KOPT-K1 (cell line): ENCODE results near the gene GSTM1.
"Not testable (repeated sequence)": the region's sequence is repeated elsewhere in the genome, so short reads cannot be mapped to it uniquely, and the experiment has no call there.

Source experiments
- H3K27ac ChIP-seq: fragments of 200-600 bp; sonication (generic); 2 replicates; pipeline ENCODE4 v1.5.1; 2016; ENCODE audit warnings: antibody characterized with exemption, mild to moderate bottlenecking, low read depth, low read length; ENCODE audit not compliant: poor library complexity, severe bottlenecking
- H3K36me3 ChIP-seq: fragments of 200-600 bp; sonication (generic); 2 replicates; pipeline ENCODE4 v1.5.1; 2017; ENCODE audit warnings: antibody characterized with exemption, mild to moderate bottlenecking, low read length, moderate library complexity; ENCODE audit not compliant: insufficient read depth
- H3K9me3 ChIP-seq: fragments of 200-600 bp; sonication (generic); 2 replicates; pipeline ENCODE4 v1.5.1; 2017; ENCODE audit warnings: antibody characterized with exemption, low read length, mild to moderate bottlenecking; ENCODE audit not compliant: insufficient read depth, poor library complexity, severe bottlenecking

Gene GSTM1

DNA sequence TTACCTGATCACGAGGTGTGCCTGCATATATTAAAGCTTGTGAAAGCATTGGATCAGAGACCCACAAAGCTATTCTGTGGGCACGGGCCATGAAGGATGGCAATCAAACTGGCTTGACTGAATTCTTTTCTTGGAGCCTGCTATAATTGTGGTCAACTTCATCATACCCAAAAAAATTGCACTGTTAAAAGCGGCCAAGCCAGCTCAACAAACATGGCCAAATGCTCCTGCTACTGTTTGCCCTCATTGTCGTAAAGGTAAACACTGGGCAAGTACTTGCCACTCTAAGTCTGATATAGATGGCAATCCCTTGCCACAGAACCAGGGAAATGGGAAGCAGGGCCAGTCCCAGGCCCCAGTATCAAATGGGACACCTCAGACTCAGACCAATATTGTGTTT is 17.8 kb downstream of the GSTM1 start:
- Histone ChIP-seq H3K27ac (no peak overlapping the region), H3K36me3 (no peaks in the 10 kb centered on the region), H3K9me3 (peaks cover 35% of the 10 kb centered on the region)

DNA sequence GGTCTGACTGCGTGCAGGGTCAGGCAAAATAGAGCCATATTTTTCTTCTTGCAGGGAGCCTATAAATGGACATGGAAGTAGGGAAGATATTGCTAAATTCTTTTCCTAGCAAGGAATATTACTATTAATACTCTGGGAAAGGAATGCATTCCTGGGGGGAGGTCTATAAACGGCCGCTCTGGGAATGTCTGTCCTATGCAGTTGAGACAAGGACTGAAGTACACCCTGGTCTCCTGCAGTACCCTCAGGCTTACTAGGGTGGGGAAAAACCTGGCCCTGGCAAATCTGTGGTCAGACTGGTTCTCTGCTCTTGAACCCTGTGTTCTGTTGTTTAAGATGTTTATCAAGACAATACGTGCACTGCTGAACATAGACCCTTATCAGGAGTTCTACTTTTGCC is 21.3 kb downstream of the GSTM1 start:
- H3K36me3 ChIP-seq, H3K27ac ChIP-seq: not testable (repeated sequence)
- H3K9me3 ChIP-seq, result peaks cover 23% of the 10 kb centered on the region

DNA sequence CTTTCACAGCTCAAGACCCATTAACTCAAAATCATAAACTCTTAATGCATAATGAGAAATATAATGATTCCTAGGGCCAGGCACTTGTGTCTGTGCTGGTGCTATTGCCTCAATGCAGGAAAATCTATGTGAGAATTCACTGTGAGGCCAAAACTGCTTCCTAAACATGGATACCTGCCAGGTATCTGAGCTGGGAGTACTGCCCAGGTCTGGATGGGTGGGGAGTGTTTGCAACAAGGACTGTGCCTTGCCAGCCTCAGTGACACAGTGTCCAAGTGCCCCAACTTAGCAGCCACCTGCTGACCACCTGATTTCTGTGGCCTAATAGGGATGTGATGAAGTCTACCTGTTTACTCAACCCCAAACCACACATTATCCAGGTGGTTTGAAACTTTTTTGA is 22.2 kb downstream of the GSTM1 start:
- H3K27ac ChIP-seq, H3K36me3 ChIP-seq: not testable (repeated sequence)
- peaks cover 15% of the 10 kb centered on the region for H3K9me3 ChIP-seq

DNA sequence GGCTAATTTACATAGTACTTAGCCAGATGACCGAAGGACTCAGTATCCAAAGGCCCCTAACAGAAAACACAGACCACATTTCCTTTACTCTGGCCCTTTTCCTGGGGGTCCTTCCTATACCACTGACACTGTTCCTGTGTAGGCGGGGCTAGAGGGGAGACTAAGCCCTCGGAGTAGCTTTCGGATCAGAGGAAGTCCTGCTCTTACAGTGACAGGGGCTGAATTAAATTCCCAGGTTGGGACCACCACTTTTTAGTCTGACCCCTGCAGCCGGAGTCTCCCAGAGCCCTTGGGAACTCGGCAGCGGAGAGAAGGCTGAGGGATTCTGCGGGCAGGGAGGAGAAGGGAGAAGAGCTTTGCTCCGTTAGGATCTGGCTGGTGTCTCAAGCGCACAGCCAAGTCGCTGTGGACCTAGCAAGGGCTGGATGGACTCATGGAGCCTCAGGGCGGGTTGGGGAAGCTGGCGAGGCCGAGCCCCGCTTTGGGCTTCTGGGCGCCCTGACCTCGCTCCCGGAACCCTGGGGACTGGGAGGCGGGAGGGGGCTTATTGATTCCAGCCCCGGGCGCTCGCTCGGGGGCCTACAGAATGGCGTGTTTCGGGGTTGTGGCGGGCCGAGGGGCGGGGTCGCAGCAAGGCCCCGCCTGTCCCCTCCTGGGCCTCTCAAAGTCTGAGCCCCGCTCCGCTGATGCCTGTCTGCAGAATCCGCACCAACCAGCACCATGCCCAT is 24.1 kb downstream of the GSTM1 start, which contains the start of gene GSTM5:
TSS of gene GSTM5 (plus strand) at position 659 of the 728 bp plus-strand sequence. CDS start at position 721, 62 bp downstream.
- H3K36me3 ChIP-seq, H3K27ac ChIP-seq: not testable (repeated sequence)
- H3K9me3 ChIP-seq, result peaks cover 15% of the 10 kb centered on the region

DNA sequence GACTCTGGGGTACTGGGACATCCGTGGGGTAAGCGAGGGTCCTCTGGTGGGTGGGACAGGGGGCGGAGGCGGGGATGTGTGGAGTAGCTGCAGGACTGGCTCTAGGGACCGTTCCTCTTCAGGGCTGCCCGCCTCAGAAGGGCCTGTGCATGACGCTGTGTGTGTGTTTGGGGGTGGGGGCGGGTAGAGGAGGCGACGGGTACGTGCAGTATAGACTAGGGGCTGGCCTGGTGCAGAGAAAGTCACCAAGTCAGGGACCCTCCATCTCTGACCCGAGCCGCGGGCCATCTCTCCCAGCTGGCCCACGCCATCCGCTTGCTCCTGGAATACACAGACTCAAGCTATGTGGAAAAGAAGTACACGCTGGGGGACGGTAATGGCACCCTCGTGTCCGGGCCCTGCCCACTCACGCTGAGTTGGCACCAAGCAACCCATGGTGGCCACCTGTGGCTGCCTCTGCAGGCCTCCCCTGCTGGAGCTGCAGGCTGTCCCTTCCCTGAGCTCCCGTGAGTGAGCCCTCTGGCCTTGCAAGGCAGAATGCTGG is 24.8 kb downstream of the GSTM1 start:
- Histone ChIP-seq H3K36me3 (no peaks in the 10 kb centered on the region), H3K9me3 (peaks cover 15% of the 10 kb centered on the region), H3K27ac (no peak overlapping the region)

DNA sequence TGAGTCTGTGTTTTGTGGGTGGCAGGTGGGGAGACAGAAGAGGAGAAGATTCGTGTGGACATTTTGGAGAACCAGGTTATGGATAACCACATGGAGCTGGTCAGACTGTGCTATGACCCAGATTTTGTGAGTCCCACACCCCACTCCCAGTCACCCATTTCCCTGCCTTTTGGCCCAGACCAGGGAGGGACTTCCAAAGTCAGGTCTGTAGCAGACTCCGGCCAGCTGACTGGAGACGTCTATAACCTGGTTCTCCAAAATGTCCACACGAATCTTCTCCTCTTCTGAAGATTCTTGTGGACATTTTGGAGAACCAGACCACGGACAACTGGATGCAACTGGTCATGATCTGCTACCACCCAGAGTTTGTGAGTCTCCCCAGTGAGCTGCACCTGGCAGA is 26.0 kb downstream of the GSTM1 start:
- Histone ChIP-seq H3K36me3 (no peaks in the 10 kb centered on the region), H3K9me3 (peaks cover 8% of the 10 kb centered on the region), H3K27ac (no peak overlapping the region)

DNA sequence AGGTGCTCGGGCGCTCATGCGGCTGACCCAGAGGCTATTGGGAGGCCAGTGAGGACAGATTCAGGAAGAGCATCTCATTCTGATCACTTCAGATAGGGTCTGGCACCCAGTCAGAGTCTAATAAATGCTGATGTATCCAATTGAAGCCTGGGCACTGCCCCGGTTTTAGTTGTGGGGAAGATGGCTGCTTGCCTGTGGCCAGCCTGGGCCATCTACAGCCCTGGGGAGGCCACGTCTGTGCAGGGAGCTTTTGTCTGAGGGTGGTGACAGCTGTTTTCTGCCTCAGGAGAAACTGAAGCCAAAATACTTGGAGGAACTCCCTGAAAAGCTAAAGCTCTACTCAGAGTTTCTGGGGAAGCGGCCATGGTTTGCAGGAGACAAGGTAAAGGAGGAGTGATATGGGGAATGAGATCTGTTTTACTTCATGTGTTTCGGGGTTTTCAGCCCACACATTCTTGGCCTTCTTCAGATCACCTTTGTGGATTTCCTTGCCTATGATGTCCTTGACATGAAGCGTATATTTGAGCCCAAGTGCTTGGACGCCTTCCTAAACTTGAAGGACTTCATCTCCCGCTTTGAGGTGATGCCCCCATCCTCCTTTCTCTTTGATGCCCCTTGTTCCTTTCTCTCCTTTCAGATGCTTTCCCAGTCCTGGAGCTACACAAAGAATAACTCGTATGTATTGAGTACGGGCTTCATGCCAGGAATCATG is 27.2 kb downstream of the GSTM1 start:
- no peak overlapping the region for H3K27ac ChIP-seq
- no peaks in the 10 kb centered on the region for H3K9me3 ChIP-seq
- no peaks in the 10 kb centered on the region for H3K36me3 ChIP-seq

DNA sequence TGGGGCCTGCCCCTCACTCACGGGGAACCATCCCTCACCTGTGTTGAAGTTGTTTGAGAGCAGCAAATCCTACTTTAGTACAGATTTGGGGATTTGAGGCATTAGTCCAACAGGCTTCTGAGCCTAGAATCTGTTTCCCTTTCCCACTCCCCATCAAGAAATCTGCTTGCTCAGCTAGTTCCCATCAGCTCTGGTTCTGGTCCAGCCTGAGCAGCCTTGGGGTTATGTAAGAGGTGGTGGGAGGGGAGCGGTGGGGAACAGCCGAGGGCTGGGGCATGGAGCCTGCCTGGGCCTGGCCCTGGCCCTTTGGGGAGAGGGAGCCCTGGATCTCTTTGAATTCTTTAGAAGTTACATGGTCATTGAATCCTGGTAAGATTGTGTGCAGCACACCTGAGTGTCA is 28.5 kb downstream of the GSTM1 start:
- Histone ChIP-seq H3K27ac (no peak overlapping the region), H3K9me3 (no peaks in the 10 kb centered on the region), H3K36me3 (no peaks in the 10 kb centered on the region)

DNA sequence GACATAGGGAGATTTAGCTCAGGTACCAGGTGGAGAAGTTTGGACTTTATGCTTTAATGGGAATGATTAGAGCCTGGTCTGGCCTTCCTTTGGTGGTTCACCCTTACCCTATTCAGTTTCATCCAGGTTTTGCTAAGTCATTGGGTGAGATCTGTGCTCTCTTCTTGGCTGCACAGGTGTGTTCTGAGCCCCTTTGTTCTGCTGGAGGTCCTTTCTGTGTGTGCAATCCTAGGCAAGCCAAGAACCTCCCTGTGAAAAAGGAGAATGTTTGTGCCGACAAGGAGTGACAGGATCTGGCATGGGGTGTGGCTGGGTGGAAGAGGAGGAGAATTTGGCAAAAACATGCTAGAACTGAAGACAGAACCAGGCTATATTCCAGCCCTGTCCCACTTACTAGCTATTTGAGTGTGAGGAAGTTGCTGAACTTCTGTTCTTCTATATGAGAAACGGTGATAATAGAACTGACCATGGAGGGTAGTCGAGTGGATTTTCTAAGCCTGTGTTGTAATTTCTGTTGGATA is 29.0 kb downstream of the GSTM1 start:
- H3K9me3 ChIP-seq, result no peaks in the 10 kb centered on the region
- H3K27ac ChIP-seq, result no peak overlapping the region
- no peaks in the 10 kb centered on the region for H3K36me3 ChIP-seq

DNA sequence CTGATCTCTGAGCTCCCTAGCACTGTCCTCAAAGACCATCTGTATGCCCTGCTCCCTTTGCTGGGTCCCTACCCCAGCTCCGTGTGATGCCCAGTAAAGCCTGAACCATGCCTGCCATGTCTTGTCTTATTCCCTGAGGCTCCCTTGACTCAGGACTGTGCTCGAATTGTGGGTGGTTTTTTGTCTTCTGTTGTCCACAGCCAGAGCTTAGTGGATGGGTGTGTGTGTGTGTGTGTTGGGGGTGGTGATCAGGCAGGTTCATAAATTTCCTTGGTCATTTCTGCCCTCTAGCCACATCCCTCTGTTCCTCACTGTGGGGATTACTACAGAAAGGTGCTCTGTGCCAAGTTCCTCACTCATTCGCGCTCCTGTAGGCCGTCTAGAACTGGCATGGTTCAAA is 30.1 kb downstream of the GSTM1 start:
- no peaks in the 10 kb centered on the region for H3K36me3 ChIP-seq
- H3K27ac ChIP-seq, result no peak overlapping the region
- H3K9me3 ChIP-seq, result no peaks in the 10 kb centered on the region

DNA sequence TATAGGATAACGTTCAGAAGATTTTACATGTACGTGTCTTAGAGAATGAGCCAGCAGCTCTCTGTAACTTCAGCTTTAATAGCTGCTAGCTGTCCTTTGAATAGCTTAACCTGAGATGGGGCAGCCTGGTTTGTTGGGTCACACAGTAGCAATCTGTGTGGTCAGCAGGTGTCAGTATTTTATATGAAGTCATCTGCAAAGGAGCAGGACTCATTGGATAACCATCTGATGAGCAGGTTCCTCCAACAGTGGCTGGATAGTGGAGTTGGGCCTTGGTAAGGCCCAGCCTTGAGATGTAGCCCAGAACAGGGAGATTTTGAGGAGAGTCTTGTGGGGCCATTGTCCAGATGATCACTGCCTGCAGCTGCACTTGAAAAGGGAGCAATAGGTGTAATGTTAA is 30.9 kb downstream of the GSTM1 start:
- H3K27ac ChIP-seq, result no peak overlapping the region
- H3K9me3 ChIP-seq, result no peaks in the 10 kb centered on the region
- H3K36me3 ChIP-seq, result no peaks in the 10 kb centered on the region

DNA sequence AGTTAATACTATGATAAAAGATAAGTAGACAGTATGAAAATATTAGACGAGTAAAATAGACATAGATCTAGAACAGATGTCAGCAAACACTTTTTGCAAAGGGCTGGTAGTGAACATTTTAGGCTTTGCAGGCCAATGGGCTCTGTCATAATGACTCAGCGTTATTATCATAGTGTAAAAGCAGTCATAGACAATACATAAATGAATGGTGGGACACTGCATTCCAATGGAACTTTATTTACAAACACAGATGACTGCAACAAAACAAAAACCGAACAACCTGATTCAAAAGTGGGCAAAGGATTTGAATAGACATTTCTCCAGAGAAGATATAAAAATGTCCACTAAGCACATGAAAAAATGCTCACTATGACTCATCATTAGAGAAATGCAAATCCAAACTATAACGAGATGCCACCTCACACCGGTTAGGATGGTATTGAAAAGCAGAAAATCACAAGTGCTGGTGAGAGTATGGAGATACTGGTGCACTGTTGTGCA is 31.8 kb downstream of the GSTM1 start:
- Histone ChIP-seq H3K27ac (no peak overlapping the region), H3K9me3 (no peaks in the 10 kb centered on the region), H3K36me3 (no peaks in the 10 kb centered on the region)

DNA sequence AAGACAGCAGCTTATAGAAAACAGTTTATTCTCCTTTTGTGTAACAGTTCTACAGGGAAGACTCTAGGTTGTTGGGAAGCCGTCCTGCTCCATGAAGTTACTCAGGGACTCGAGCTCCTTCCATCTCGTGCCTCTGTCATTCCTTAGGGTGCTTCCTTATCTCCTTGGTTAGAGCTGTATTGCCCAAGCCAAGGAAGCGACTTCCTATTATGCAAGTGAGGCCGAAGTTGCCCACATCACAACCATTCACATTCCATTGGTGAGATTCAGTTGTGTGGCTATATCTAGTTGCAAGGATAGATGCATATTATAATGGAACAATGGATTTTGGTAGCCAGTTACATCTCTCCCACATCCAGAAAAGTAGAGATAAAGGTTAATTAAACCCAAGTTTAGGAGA is 33.4 kb downstream of the GSTM1 start:
- Histone ChIP-seq H3K27ac (no peak overlapping the region), H3K36me3 (no peaks in the 10 kb centered on the region)

DNA sequence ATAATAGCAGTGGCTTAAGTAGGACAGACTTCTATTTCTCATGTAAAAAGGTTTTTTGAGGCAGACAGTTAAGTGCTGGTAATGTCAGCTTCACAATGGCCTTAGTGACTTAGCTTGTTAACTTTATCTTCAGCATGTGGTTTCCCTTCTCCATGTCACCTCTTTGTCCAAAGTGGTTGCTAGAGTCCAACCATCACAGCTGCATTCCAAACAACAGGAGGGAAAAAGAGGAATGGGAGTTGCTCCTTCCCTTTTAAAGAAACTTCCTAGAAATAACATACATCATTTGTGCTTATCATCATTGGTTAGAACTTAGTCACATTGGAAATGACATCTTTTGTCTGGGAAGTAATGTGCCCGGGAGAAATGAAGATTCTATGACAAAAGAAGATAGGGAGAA is 34.4 kb downstream of the GSTM1 start:
- Histone ChIP-seq H3K9me3 (peaks cover 3% of the 10 kb centered on the region), H3K27ac (no peak overlapping the region), H3K36me3 (no peaks in the 10 kb centered on the region)

More for the DNA sequence above, 33.4 kb downstream of the GSTM1 start:
- H3K9me3 ChIP-seq, result peaks cover 3% of the 10 kb centered on the region

DNA sequence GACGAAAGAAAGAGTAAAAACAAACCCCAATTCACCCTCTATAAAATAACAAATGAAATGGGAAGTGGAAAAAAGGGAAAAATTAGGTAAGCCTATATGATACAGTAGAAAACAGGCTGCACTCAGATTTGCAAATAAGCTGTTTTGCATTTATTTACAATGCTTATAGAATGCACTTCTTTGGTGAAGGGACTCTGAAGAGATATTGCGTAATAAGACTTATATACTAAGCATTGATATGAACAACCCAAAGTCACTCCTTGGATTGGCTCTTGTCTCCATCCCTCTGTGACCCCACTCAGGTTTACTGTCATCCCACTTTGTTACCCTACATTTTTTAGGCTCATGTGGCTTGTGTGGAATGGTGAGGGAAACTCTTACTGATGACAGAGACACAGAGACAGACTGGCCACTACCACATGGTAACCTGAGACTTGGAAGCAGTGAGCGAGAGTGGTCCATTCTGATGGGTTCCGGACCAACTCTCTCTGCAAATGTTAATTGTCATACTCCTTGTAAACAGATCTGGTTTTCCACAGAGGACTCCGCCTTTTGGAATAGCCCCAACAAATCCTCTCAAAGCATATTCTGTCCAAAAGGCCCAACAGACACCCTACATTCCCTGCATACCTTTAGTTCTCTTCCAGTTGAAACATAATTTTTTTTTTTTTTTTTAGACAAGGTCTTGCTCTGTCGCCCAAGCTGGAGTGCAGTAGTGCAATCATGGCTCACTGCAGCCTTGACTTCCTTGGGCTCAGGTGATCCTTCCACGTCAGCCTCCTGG is 35.5 kb downstream of the GSTM1 start:
- Histone ChIP-seq H3K27ac (no peak overlapping the region), H3K36me3 (no peaks in the 10 kb centered on the region), H3K9me3 (peaks cover 3% of the 10 kb centered on the region)
